B cell (primary cell): ENCODE data around the gene FLCN. TPM values are rescaled to one million over a fixed set of nuclear protein-coding genes. Genes with fewer than 3 reads are reported as not detected.
"Not testable (repeated sequence)": the region's sequence is repeated elsewhere in the genome, so short reads cannot be mapped to it uniquely, and the experiment has no call there.

Experiments
- ATAC-seq: fragments of 200-7000 bp; cut with Tn5 transposase; one replicate; pipeline ENCODE4 v1.10.0; 2021; ENCODE audit warnings: low read depth, mild to moderate bottlenecking, moderate number of reproducible peaks, moderate library complexity
- CTCF ChIA-PET: fragments of 350-600 bp; sonication (Branson Sonifier 250); formaldehyde crosslinking; loops from one replicate; lab custom pipeline; 2021; ENCODE audit warnings: antibody characterized with exemption, inconsistent platforms; lab: Charles Lee
- POLR2A ChIA-PET: fragments of 350-600 bp; sonication (Branson Sonifier 250); formaldehyde crosslinking; loops from one replicate; lab custom pipeline; 2021; ENCODE audit warnings: antibody characterized with exemption; lab: Charles Lee
- DNase-seq: peaks from one replicate; pipeline ENCODE4 v3.0.0; 2013
- H2AFZ ChIP-seq: 2 replicates; pipeline ENCODE4 v1.6.1; 2012; ENCODE audit warnings: mild to moderate bottlenecking, low read depth, low read length; ENCODE audit not compliant: insufficient read depth, poor library complexity, severe bottlenecking
- H3K27ac ChIP-seq, 2 donors: 1 replicate in 1 of 2; 2 replicates in 1 of 2; pipeline ENCODE4 v1.5.1; 2012 to 2013; ENCODE audit warnings: low read length in 2 of 2, mild to moderate bottlenecking in 2 of 2, moderate library complexity in 1 of 2
- H3K27me3 ChIP-seq, 4 experiments: fragments of 200-600 bp in 1 of 4; sonication (generic) in 1 of 4; replicated peaks in 1 of 4; 1 replicate in 2 of 4; 2 replicates in 2 of 4; pipeline versions ENCODE4 v1.6.1 to v1.7.0; 2013 to 2016; ENCODE audit warnings: low read length in 3 of 4, mild to moderate bottlenecking in 2 of 4, mixed read lengths in 1 of 4, moderate library complexity in 1 of 4; ENCODE audit not compliant: insufficient read depth in 4 of 4, control insufficient read depth in 3 of 4; ENCODE audit errors: control extremely low read depth in 1 of 4
- H3K36me3 ChIP-seq, 2 experiments: replicated peaks in 1 of 2; 1 replicate in 1 of 2; 2 replicates in 1 of 2; pipeline versions ENCODE4 v1.6.1 to v1.7.1; 2013; ENCODE audit warnings: low read length in 1 of 2; ENCODE audit not compliant: insufficient read depth in 2 of 2, control insufficient read depth in 1 of 2; ENCODE audit errors: control extremely low read depth in 1 of 2, extremely low read depth in 1 of 2
- H3K4me1 ChIP-seq, 2 donors: fragments of 200-600 bp in 1 of 2; sonication (generic) in 1 of 2; 1 replicate in 1 of 2; 2 replicates in 1 of 2; pipeline versions ENCODE4 v1.5.1 to v1.6.1; 2013 to 2017; ENCODE audit warnings: low read length in 2 of 2; ENCODE audit not compliant: control insufficient read depth in 2 of 2, insufficient read depth in 2 of 2
- H3K4me2 ChIP-seq: replicated peaks from 2 replicates; pipeline ENCODE3; 2012; ENCODE audit warnings: mild to moderate bottlenecking, low read depth, low read length; ENCODE audit not compliant: poor library complexity, severe bottlenecking
- H3K4me3 ChIP-seq, 5 experiments: fragments of 200-600 bp in 1 of 5; sonication (generic) in 1 of 5; 1 replicate in 3 of 5; 2 replicates in 2 of 5; pipeline versions ENCODE4 v1.5.1 to v1.7.0; 2011 to 2016; ENCODE audit warnings: low read length in 4 of 5, mild to moderate bottlenecking in 4 of 5, low read depth in 2 of 5, control low read depth in 1 of 5, moderate library complexity in 1 of 5; ENCODE audit not compliant: insufficient read depth in 1 of 5; ENCODE audit errors: control extremely low read depth in 1 of 5, extremely low read depth in 1 of 5
- H3K79me2 ChIP-seq: fragments of 200-600 bp; sonication (generic); one replicate; pipeline ENCODE4 v1.6.0; 2016; ENCODE audit warnings: low read length; ENCODE audit not compliant: control insufficient read depth, insufficient read depth
- H3K9ac ChIP-seq: fragments of 200-600 bp; sonication (generic); 2 replicates; pipeline ENCODE4 v1.6.1; 2017; ENCODE audit warnings: mild to moderate bottlenecking, low read length, moderate library complexity
- H3K9me3 ChIP-seq, 3 donors: one replicate each; pipeline versions ENCODE4 v1.6.1 to v1.7.1; 2013; ENCODE audit warnings: low read length in 2 of 3; ENCODE audit not compliant: control insufficient read depth in 2 of 3, insufficient read depth in 1 of 3; ENCODE audit errors: control extremely low read depth in 1 of 3
- H4K20me1 ChIP-seq: 2 replicates; pipeline ENCODE4 v1.6.0; 2012; ENCODE audit warnings: mild to moderate bottlenecking, low read length; ENCODE audit not compliant: insufficient read depth, control insufficient read depth, poor library complexity, severe bottlenecking
- H3K27ac Mint-ChIP-seq: one replicate; pipeline ENCODE4 v1.8.0; 2021; ENCODE audit warnings: mixed read lengths
- H3K27me3 Mint-ChIP-seq: one replicate; pipeline ENCODE4 v1.8.0; 2021; ENCODE audit warnings: mixed read lengths
- H3K4me1 Mint-ChIP-seq: one replicate; pipeline ENCODE4 v1.8.0; 2021; ENCODE audit warnings: mixed read lengths
- H3K4me3 Mint-ChIP-seq: one replicate; pipeline ENCODE4 v1.8.0; 2021; ENCODE audit warnings: mixed read lengths
- H3K9me3 Mint-ChIP-seq: one replicate; pipeline ENCODE4 v1.8.0; 2022; ENCODE audit warnings: mixed read lengths; ENCODE audit not compliant: insufficient read depth
- EZH2 ChIP-seq: IDR thresholded peaks from 2 replicates; pipeline ENCODE4 v1.6.1; 2012; ENCODE audit warnings: borderline replicate concordance, low read depth, mild to moderate bottlenecking, moderate library complexity, low read length; ENCODE audit not compliant: insufficient read depth, poor library complexity, severe bottlenecking
- WGBS: methylation state at CpG from one replicate; pipeline ENCODE4 v1.1.5; 2013; ENCODE audit warnings: missing lambda C conversion rate; ENCODE audit not compliant: insufficient coverage; 5-methylcytosine and 5-hydroxymethylcytosine counted together
- intact Hi-C: fragments of 100-400 bp; cut with micrococcal nuclease; formaldehyde crosslinking; loops from one replicate; pipeline ENCODE4 v1.10.0; 2022
- polyA plus RNA-seq: library from polyadenylated mRNA; depleted of rRNA; stranded (reverse); fragments of >200 nt; gene quantifications from 2 replicates; pipeline ENCODE4 v1.2.3, GENCODE V29; 2012
- total RNA-seq, 2 donors: library from RNA; stranded (reverse); fragments of 120-200 nt in 1 of 2; gene quantifications; 1 replicate in 1 of 2; 2 replicates in 1 of 2; pipeline versions ENCODE4 v1.2.3 to v1.2.4, GENCODE V29; 2013 to 2022
- TF ChIP-seq, protein P1 (sequence below): fragments of 200-600 bp; IDR thresholded peaks from one replicate; pipeline ENCODE4 v1.8.0; 2022; ENCODE audit warnings: antibody characterized with exemption, mild to moderate bottlenecking

FLCN gene
- total and polyA plus RNA-seq, 2 donors (not counting 1 experiment from before 2014, with no cell fraction given): 36.6 to 128 TPM

DNA sequence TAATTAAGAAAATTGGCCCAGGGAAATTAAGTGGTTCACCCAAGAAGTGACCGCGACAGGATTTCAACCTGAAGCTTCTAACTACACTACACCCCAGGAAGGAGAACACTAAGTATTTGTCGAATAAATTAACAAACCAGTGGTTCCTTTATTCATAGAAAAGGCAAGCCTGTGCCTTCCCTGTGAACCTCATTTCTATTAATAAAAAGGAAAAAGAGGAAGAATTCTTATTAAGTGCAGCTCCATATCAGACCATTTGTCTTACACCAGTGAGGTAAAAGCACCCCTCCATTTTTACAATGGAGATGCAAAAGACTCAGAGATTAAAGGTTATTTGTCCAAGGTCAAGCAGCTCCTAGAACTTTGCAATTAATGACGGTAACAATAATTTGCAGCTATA is 42.3 kb upstream of the FLCN start:
- DNase-seq (no peak), ATAC-seq (no peak)
- H3K27me3 Mint-ChIP-seq: no peaks in the 10 kb centered on the region
- no peaks in the 10 kb centered on the region for H3K9me3 Mint-ChIP-seq
- Histone ChIP-seq H3K27ac (no peak overlapping the region), H3K9me3 (no peaks in the 10 kb centered on the region), H3K4me1 (peaks cover 20% of the 10 kb centered on the region in 2 donors), H3K4me3 (peak overlapping the region in 1 of 5 experiments; percentile 98), H2AFZ (no peak overlapping the region), H3K9ac (no peak overlapping the region), H3K4me2 (peak overlapping the region; percentile 91), H4K20me1 (peaks cover 64% of the 10 kb centered on the region), H3K79me2 (peaks cover 62% of the 10 kb centered on the region), H3K27me3 (no peaks in the 10 kb centered on the region), H3K36me3 (peaks cover 2 to 6% of the 10 kb centered on the region in 2 experiments)
- H3K27ac Mint-ChIP-seq: peak overlapping the region; percentile 78
- ChIA-PET POLR2A (interaction anchor here (0.7 to 1.2 kb wide), 2 partner anchors 259 to 304 kb away, joined by 3 read pairs; no protein-coding TSS in a partner anchor), CTCF (interaction anchor here (0.7 to 1.1 kb wide), 2 partner anchors 9 to 238 kb away, joined by 3 to 4 read pairs; no protein-coding TSS in a partner anchor)
- TF ChIP-seq EZH2: no peak
- TF ChIP-seq, protein P1, sequence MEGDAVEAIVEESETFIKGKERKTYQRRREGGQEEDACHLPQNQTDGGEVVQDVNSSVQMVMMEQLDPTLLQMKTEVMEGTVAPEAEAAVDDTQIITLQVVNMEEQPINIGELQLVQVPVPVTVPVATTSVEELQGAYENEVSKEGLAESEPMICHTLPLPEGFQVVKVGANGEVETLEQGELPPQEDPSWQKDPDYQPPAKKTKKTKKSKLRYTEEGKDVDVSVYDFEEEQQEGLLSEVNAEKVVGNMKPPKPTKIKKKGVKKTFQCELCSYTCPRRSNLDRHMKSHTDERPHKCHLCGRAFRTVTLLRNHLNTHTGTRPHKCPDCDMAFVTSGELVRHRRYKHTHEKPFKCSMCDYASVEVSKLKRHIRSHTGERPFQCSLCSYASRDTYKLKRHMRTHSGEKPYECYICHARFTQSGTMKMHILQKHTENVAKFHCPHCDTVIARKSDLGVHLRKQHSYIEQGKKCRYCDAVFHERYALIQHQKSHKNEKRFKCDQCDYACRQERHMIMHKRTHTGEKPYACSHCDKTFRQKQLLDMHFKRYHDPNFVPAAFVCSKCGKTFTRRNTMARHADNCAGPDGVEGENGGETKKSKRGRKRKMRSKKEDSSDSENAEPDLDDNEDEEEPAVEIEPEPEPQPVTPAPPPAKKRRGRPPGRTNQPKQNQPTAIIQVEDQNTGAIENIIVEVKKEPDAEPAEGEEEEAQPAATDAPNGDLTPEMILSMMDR: no peak
- no CpG with 5 or more reads among the region's 4 CpGs for WGBS
- peak overlapping the region; percentile 86 for H3K4me3 Mint-ChIP-seq
- peaks cover 38% of the 10 kb centered on the region for H3K4me1 Mint-ChIP-seq
- intact Hi-C loops: no loop called here

DNA sequence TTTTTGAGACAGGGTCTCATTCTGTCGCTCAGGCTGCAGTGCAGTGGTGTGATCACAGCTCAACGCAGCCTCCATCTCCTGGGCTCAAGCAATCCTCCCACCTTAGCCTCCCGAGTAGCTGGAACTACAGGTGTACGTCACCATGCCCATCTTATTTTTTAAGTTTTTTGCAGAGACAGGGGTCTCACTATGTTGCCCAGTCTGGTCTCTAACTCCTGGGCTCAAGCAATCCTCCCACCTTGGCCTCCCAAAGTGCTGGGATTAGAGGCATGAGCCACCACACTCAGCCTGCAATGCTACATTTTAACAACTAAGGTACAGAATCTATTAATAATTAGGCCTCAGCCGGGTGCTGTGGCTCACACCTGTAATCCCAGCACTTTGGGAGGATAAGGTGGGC is 40.5 kb upstream of the FLCN start:
- H3K4me2 ChIP-seq, intact Hi-C loops, H3K27ac ChIP-seq, H3K27ac Mint-ChIP-seq, H3K9me3 ChIP-seq, H3K27me3 Mint-ChIP-seq, DNase-seq, CTCF ChIA-PET, H2AFZ ChIP-seq, H3K27me3 ChIP-seq, H3K9ac ChIP-seq, ATAC-seq, H3K4me3 ChIP-seq, POLR2A ChIA-PET, H3K9me3 Mint-ChIP-seq, H3K4me3 Mint-ChIP-seq: not testable (repeated sequence)
- peaks cover 73% of the 10 kb centered on the region for H3K79me2 ChIP-seq
- peaks cover 82% of the 10 kb centered on the region for H4K20me1 ChIP-seq
- H3K4me1 ChIP-seq: peaks cover 20% of the 10 kb centered on the region in 2 donors
- peaks cover 38% of the 10 kb centered on the region for H3K4me1 Mint-ChIP-seq
- WGBS: 98% methylated on average over 5 of the region's 5 CpGs
- H3K36me3 ChIP-seq: peaks cover 9 to 24% of the 10 kb centered on the region in 2 experiments
